Pons (tissue), 1 donor: Measurements from ENCODE around the gene FBXO28.
"Not testable (repeated sequence)": the region's sequence is repeated elsewhere in the genome, so short reads cannot be mapped to it uniquely, and the experiment has no call there.

Source experiments
- DNase-seq: peaks from one replicate; pipeline ENCODE4 v3.0.0-alpha.2; 2016; ENCODE audit warnings: low spot score

Gene FBXO28, protein sequence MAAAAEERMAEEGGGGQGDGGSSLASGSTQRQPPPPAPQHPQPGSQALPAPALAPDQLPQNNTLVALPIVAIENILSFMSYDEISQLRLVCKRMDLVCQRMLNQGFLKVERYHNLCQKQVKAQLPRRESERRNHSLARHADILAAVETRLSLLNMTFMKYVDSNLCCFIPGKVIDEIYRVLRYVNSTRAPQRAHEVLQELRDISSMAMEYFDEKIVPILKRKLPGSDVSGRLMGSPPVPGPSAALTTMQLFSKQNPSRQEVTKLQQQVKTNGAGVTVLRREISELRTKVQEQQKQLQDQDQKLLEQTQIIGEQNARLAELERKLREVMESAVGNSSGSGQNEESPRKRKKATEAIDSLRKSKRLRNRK

DNA sequence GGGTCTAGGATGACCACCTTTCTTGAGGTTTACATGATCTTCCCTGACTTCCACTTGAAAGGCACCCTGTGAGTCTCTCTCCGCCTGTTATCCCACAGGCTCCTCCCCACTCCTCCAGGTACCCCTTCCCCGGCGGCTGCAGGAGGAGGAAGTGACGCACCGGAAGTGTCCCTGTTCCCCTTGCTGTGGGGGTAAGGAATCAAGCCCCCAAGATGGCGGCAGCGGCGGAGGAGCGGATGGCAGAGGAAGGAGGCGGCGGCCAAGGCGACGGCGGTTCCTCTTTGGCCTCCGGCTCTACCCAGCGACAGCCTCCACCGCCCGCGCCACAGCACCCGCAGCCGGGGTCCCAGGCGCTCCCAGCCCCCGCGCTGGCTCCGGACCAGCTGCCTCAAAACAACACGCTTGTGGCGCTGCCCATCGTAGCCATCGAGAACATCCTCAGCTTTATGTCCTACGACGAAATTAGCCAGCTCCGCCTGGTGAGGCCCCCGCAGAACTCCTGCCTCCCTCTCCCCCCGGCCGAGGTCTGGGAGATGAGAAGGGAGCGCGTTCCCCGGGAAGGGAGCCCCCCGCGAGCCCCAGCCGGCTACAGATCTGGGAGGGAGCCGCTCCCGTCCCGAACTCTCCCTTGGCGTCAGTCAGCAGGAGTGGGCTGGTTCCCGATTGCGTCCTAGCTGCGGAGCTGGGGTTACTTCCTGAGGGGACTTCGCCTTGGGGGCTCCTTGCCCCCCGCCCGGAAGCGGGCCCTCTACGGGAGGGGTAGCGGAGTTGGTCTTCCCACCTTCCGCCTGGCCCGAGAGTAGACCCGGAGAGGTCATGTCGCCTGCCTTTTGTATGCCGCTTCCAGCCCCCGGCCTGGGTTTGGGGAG lies at the start of gene FBXO28:
FBXO28 (plus strand) TSS at position 194 of the 869 bp plus-strand sequence; CDS start at position 213, 19 bp downstream.
- peak; percentile 96 for DNase-seq

DNA sequence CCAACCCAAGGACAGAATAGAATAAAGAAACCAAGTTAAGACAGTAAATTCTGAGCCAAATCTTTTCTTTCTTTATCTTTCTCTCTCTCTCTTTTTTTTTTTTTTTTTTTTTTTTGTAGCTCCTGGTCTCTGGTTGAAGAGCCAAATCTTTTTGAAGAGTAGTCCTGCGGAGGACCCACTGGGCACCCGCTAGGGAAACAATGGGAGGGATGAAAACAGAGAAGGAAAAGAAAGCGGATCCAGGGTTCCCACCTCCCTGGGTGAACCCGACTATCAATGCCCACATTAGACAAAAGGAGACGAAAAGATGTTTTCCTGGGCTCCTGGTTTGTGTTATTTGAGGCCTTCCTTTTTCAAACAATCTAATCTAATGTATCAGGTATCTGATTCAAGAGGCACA lies 49.8 kb upstream of the FBXO28 start:
- no peak for DNase-seq

DNA sequence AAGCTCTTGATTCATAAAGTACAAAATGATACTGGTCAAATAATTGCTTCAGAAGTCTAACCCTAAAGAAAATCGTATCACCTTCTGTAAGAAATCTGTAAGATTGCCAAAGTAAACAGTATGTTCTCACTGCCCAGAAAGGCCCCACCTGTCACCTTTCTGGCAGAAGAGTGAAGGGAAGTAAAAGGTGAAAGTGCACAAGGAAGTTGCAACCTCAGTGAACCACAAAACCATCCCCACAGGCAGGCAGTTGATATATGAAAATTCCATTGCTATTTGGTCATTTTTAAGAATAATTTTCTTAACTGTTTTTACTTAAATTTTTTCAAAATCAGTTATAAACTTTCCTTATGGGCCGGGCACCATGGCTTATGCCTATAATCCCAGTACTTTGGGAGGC lies 48.5 kb upstream of the FBXO28 start:
- DNase-seq = no peak

DNA sequence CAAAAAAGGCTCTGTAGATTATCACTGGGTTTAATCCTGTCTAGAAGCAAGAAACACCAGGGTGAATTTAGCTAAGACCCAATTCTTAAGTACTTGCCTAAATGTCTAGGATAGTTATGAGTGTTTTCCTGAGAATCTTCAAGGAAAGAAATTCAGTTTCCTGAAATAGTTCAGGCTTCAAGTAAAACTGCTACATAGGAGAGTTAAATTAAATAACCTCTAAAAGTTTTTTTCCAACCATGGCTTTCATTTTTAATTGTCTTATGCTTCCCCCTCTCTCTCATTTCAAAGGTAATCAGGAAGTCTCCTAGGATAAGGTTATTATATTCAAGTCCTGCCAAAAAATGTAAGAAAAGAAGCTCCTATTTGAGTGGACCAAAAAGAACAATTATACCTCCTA lies 46.7 kb upstream of the FBXO28 start:
- no peak for DNase-seq

DNA sequence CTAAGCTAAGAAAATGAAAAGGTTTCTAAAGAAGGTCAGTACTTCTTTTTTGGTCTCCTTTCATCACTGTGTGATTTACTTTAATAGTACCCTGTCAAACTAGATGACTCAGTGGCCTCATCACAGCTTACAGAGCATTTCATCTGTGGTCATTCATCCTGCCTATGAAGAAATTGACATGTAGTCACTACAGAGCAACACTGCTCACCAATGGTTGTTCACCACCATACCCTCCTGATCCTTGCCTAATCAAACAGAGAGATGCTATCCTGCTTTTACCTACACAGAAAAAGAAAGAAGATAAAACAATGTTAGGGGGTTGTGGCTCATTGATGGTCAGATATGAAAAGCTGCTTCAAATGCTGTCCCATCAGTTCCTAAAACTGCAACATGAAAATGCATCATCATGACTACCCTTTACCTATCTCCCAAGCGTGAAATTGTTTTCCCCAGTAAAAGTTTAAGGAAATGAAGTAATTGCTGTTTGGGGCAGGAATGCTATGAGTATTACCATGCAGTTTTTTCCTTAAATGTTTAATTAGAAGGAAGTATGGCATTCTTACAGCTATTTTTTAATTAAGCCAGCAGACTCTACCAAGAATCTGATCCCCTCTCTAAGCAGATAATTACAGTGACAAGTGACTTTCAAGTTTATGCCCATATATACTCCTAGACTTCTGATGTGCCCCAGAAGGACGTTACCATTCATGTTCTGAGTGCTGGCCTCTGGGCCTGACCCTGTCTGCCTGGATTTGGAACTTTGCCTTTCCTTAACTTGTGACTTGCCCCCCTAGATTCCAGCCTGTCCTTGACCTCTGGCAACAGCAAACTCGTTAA lies 46.1 kb upstream of the FBXO28 start:
- DNase-seq = no peak

DNA sequence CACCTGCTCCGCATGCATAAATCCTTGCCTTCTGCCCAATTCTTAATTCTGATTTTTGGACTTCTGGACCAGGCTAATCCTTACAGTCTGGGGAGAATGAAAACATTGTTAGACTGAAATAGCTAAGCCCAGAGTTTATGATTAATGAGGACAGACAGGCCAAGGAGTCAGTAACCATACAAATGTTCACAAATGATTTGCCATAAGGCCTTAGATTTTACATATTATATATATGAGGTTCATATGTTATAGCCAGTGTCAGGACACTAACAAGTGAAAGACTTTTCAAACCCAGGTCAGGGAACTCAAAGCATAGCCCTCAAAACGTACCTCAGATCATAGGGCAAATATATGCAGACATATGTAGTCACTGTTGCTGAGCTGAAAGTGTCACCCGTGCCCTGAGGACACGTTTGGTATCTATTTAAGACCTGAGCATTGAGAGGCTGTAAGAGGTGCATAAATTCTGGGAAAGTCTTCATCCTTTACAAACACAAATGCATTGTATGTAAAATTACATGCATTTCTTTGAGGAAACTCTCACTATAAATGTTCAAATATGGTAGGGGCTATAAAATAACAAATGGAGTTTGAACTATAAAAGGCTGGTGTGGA lies 45.3 kb upstream of the FBXO28 start:
- no peak for DNase-seq

DNA sequence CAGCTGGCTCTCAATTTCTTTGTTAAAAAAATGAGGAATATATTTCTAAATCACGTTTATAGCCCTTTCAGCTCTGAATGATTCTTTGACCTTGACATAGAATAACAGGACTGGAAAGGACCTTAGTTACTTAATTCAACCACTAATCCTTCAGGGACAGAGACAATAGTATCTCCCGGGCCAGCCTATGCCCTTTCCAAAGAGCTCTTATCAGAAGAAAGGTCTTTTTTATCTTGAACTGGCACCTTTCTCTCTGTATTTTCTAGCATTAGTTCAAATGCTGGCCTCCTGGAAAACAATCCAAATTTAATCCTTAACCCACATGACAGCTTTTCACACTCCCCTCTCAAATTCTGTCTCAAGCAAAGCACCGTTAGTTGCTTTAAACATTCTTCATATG lies 44.8 kb upstream of the FBXO28 start:
- no peak for DNase-seq

DNA sequence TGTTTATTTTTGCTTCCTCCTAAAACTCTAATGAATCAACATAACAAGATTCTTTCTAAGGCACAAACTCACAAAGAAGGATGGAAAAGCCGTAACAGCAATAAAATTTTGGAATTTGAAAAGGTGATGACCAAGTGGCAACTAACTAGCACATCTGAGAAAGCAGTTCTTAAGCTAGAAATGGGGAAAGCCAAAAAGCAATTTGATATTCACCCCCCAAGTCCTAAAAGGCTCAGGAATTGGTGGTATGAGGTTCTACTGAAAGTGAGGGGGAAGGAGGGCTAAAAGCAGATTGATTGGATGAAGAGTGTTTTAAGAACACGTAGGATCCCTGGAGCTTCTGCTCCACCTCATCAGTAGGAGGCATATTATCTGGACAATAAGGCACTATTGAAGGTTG lies 43.4 kb upstream of the FBXO28 start:
- no peak for DNase-seq

DNA sequence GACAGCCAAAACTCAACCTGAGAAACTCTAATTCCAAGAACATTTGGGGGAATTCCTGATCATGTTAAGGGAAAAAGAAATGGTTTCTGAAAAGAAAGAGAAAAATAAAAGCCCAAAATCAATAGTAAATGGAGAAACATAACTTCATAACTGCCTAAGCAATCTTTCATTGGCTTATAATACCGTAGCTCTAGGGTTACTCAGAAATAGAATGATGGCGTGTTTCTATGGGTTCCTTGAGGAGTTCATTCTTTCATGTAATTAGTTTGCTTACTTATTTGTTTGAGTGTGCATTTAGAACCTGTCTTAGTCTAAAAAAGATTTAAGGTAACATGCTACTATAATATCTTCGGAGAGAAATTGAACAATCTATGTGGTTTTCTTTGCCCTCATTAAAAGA lies 37.5 kb upstream of the FBXO28 start:
- no peak for DNase-seq

DNA sequence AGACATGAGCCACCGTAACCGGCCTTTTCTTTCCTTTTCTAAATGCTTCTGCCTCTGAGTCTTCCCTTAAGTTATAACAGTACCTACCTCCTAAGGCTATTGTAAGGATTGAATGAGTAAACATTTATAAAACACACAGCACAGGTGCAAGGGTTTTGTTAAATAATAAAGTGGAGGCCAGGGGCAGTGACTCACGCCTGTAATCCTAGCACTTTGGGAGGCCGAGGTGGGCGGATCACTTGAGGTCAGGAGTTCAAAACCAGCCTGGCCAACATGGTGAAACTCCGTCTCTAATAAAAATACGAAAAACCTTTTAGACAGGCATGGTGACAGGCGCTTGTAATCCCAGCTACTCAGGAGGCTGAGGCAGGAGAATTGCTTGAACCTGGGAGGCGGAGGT lies 34.3 kb upstream of the FBXO28 start:
- DNase-seq = not testable (repeated sequence)

DNA sequence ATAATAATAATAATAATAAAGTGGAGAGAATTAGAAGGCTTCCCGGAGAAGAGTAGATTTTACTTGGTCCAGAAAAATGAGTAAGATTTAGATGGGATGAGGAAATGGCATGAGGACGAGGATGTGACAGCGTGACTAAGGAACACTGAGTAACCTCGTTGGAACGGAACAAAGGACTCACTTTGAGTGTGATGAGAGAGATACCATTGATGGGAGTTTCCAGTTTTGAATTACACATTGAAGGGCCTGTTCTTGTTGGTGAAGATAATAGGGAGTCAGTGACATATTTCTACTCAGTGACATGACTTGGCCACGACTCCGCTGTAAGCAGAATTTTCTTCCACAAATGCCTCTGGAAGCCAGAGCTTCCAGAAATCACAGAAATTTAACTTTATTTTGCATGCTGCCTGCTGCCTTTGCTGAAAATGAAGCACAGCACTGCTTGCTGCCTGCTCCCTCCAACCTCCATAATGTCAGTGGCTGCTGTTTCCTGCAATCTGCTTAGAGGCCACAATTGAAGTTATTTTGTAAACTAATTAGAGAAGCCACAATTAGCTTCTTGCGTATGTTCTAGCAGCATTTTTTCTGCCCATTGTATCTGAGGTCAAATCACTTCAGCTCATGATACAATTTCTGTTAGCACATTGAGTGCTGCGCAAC lies 33.7 kb upstream of the FBXO28 start:
- DNase-seq = peak; percentile 57

DNA sequence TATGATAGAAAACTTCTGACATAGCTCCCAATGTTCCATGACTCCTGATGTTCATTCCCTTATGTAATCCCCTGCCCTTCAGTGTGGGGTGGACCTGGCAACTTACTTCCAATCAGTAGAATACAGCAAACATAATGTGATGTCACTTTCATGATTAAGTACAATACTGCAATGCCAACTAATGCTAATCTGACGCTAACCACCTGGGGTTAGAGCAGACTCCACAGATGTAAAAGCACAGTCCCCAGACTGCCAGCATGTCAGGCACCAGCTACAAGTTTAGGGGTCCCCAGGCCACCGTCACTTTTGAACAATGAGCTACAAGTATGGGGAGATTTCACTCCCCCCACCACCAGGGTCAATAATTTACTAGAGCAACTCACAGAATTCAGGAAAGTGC lies 32.3 kb upstream of the FBXO28 start:
- no peak for DNase-seq

DNA sequence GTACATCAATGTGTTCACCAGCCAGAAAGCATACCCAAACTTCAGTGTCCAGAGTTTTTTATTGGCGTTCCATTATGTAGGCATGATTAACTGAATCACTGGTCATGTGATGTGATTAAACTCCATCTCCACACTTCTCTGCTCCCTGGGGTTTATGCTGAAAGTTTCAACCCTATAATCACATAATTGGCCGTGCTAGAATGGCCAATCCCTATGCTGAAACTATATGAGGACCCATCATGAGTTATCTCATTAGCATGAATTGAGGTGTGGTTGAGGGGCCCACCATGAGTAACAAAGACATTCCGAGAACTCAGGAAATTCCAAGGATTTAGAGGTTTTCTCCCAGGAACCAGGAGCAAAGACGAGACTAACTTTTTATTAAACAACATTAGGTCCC lies 31.8 kb upstream of the FBXO28 start:
- DNase-seq = no peak

DNA sequence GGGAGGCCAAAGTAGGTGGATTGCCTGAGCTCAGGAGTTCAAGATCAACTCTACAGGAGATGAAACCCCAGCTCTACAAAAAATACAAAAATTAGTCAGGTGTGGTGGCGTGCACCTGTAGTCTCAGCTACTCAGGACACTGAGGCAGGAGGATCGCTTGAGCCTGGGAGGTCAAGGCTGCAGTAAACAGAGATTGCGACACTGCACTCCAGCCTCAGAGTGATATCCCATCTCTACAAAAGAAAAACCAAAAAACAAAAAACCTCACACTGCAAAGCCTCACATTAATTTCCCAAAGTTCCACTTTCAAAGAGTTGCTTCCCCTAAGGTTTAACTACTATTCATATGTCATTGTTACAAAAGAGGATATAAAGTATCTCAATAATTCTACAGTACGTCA lies 29.0 kb upstream of the FBXO28 start:
- no peak for DNase-seq

DNA sequence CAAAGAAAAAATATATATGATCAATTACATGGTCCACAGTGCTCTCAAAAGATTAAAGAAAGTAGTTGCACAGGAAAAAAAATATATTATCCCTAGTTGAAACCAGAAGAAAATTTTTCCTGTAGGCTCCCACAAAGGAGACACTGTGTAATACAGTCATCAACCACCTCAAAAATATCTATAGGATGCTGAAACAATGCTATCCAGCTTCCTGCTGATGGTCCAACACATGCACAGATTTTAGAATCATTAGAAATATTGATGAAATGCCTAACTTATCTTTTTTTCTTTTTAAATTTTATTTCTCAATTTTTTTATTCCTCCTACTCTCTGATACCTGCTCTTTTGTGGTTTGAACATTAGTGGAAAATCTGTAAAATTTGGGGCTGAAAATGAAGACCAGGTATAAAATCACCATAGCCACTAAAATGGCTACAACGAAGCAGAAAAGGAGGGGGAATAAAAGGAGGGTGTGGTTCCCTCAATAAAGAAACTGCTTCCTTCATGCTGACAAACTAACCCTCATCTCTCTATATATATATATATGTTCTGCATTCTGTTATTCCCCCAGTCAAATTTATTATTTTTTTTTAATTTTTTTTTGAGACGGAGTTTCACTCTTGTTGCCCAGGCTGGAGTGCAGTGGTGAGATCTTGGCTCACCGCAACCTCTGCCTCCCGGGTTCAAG lies 28.3 kb upstream of the FBXO28 start:
- DNase-seq = no peak

DNA sequence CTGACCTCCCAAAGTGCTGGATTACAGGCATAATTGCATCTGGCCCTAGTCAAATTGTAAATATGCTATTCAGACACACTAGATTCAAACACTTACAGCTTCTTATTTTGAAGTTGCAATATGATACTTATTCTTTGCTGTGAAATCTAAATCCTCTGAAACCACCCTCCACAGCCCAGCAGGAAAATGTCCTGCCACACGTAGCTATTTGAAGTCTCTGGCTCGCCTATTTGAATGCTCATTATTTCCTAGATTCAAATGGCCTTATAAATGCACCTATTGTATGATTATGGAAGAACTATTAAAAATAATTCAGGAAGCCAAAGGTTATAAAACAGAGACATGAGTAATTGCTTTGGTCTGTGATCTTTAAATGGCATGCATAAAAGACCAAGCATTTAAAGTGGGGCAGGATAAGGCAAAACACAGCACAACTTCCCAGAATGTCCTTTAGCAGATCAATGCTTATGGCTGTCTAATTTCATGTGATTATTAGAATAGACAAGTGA lies 26.6 kb upstream of the FBXO28 start:
- no peak for DNase-seq

DNA sequence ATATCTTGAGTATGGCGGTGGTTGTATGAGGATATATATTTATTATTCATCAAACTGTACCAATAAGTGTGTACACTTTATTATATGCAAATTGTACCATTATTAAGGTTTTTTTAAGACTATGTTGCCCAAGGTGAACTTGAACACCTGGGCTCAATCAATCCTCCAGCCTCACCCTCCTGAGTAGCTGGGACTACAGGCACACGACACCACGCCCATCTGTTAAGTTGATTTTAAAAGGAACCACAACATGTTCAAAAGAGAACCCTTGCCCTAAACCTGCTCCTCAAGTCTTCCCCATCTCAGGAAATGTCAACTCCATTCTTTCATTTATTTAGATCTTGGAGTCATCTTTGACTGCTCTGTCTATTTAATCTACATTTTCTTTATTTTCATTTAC lies 24.3 kb upstream of the FBXO28 start:
- no peak for DNase-seq

DNA sequence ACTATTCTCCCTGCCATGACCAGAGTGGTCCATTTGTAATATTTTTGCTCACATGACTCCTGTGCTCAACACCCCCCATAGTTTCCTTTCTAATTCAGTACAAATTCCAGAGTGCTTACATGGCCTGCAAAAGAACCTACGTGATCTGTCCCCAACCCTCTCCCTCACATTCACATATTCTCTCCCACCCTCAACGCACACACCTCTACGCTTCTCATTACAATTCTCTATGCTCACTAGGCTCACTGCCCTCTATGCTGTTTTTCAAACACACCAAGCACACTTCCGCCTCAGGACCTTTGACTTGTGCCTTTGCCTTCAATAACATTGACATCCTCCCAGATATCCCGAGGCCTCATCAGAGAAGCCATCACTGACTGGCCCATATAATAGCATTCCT lies 23.8 kb upstream of the FBXO28 start:
- no peak for DNase-seq

DNA sequence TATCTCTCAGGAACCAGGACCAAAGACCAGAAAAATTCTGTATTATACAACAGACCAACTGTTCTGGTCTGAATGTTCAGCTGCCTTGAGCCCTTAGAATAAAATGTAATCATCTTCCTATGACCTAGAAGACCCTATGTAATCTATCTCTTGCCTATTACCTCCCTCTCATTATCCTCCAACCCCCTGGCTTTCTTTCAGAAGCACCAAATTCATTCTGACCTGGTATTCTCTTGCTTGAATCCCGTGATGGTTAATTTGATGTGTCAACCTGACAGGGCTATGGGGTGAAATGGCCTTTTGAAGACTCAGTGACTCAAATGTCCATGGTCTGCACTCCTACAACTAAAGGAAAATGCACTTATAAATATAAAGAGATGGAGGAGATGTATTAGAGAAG lies 21.8 kb upstream of the FBXO28 start:
- DNase-seq = no peak

DNA sequence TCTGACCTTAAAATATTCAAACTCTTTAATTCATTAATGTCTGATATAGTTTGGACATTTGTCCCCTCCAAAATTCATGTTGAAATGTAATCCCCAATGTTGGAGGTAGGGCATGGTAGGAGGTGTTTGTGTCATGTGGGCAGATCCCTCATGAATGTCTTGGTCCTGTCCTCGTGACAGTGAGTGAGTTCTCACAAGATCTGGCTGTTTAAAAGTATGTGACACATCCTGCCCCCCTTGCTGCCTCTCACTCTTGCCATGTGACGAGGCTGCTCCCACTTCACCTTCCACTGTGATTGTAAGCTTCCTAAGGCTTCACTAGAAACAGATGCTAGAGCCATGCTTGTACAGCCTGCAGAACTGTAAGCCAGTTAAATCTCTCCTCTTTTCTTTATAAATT lies 21.3 kb upstream of the FBXO28 start:
- no peak for DNase-seq

DNA sequence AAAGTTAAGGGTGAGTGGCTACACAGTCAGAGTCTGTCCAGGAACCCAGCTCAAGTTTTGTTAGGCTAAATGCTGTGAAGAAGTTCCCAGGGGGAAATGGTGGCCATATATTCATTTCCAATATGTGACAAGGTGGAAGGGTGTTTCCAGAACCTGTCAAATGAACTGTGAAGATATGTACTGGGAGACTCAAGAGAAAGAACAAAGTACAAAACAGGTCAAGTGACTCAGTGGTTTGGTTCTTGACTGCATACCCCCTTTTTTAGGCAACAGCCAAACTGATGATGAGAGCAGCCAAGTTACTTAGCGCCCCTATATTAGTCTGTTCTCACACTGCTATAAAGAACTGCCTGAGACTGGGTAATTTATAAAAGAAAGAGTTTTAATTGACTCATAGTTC lies 18.6 kb upstream of the FBXO28 start:
- DNase-seq = no peak
